Measurements from ENCODE around the gene CHD1L.

GRCh38 chr1:147236959-147237791 is 5.3 kb upstream of the CHD1L start:
- TF ChIP-seq CTCF (conservative IDR thresholded peaks at IDR 0.05; ENCODE audit: low read depth, low read length) (no peak), EZH2 (IDR thresholded peaks at IDR 0.05; ENCODE audit: low read length, unreplicated experiment) (no peak)

Measured in PC-3 (cell line).